HCEC 1CT (cell line): ENCODE measurements around the gene ANKDD1B.
"Not testable (repeated sequence)": the region's sequence is repeated elsewhere in the genome, so short reads cannot be mapped to it uniquely, and the experiment has no call there.

Experiments used
- DNase-seq: peaks from one replicate; pipeline ENCODE4 v3.0.0-alpha.2; 2017

ANKDD1B gene

DNA sequence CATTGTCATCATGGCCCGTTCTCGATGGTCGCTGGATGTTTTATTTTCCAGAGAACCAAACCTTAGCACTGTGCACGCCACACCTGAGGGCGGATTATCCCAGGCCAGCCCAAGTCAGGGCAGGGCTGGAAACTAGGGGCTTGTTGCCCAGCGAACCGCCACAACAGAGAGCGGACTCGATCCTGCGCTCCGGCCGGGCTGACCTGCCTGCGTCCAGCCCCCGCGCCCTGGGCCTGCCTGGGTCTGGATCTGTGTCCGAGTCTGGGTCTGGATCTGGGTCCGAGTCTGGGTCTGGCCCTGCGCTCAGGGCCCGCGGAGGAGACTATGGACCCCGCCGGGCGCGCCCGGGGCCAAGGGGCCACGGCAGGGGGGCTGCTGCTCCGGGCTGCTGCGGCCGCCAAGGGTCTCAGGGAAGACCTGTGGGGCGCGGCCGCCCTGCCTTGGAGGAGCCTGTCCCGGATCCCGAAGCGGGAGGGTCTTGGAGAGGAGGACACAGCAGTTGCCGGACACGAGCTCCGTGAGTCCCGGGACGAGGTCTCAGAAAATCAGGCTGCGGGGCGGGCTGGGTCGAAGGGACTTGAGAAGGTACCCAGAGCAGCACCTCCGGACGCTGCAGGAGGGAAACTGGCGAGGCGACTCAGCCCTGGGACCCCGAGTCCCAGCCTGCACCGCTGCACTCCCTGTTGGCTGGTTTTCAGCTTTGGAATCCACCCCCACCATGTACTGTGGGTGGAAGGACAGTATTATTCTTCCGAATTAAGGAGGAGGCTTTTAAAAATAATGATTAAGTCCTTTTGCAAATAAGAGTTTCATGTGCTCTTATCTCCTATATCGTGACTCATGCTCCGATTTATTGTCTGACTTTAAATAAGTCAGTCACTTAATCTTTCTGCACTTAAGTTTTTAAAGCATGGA is at the start of gene ANKDD1B:
Gene ANKDD1B, plus strand, starts transcription at position 143 of the 915 bp plus-strand sequence. Its CDS starts 182 bp downstream, at position 325.
- DNase-seq = peak; percentile 13

DNA sequence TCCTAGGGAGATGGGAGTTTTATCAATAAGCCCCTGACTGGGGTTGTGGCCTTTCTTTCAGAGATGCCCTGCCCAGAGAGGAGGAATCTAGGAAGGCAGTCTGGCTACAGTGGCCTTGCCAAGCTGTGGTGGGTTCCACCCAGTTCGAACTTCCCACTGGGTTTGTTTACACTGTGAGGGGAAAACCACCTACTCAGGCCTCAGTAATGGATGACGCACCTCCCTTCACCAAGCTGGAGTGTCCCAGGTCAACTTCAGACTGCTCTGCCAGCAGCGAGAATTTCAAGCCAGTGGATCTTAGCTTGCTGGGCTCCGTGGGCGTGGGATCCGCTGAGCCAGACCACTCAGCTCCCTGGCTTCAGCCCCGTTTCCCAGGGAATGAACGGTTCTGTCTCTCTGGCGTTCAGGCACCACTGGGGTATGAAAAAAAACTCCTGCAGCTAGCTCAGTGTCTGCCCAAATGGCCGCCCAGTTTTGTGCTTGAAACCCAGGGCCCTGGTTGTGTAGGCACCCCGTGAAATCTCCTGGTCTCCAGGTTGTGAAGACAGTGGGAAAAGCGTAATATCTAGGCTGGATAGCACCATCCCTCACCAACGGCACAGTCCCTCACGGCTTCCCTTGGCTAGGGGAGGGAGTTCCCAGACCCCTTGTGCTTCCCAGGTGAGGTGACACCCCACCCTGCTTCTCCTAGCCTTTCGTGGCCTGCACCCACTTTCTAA is 45.1 kb upstream of the ANKDD1B start:
- DNase-seq = not testable (repeated sequence)

DNA sequence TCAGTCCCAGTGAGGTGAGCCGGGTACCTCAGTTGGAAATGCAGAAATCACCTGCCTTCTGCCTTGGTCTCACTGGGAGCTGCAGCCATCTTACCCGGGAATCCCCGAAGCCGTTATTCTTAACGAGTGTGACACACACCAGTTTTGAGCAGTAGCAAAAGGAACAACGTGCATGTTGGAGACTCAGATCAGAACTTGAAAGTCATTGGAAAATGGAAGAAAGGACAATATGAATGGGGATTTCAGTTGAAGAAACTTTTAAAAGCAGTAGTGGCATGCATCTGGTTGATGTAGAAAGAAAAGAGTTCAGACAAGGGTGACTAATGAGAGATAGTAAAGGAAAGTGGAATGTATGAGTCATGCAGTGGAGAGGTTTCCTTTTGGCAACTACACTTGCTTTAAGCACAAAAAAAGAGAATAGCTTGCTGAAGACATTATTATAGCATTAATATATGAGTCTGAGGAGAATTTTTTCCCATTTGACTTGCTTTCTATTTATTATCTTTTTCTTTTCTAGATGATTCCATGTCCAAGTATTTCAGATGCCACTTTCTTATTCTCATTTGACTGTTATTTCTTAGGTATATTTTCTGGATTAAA is 44.4 kb upstream of the ANKDD1B start:
- peak; percentile 91 for DNase-seq

DNA sequence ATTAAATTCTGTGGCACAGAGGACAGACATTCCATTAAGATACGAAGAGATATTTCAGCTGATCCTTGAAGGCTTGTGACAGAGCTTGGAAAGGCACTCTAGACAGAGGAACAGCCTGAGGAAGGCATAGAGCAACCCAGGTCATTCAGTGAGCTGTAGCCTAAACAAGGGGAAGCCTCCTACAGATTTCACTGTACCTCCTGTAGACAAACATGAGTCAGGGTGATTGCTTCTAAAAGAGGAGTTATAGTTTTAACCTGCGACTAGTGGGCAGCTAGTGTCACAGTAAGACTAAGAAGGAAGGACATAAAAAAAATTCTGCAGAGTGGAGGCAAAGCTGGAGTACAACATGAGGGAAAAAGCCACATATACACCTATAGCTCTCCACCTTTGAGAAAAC is 43.5 kb upstream of the ANKDD1B start:
- peak; percentile 47 for DNase-seq

DNA sequence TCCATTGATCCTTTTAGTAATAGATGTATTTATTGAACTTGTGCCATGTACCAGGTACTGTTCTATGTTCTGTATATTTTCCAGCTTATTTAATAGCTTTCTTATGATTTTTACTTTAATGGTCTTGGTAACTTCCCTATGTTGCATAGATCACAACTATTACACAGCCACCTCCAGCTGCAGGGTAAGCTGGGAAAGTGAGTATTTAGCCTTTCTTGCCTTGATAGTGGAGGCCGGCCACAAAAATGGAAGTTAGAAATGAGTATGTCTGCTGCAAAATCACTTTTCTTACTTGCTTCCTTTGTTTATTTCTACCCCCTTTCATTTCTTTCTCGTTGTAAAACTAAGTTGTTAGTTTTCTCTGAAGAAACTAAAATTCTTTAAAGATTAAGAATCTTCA is 43.1 kb upstream of the ANKDD1B start:
- no peak for DNase-seq

DNA sequence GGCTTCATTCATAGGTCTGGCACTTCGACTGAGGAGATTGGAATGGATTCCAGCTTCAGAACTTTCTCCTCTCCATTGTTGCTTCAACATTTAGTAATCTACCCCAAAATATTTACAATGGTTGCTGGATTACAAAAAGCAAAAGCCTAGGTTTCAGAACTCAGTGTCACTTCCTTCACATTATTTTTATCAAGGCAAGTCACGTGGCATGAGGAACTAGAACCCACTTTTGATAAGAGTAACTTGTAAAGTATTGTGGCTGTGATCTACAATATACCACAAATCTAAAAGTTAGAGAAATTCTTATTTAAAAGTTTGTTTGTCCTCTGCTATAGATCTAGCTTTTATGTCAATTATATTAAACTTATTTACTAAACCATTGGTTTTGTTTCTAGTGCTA is 39.7 kb upstream of the ANKDD1B start:
- no peak for DNase-seq

DNA sequence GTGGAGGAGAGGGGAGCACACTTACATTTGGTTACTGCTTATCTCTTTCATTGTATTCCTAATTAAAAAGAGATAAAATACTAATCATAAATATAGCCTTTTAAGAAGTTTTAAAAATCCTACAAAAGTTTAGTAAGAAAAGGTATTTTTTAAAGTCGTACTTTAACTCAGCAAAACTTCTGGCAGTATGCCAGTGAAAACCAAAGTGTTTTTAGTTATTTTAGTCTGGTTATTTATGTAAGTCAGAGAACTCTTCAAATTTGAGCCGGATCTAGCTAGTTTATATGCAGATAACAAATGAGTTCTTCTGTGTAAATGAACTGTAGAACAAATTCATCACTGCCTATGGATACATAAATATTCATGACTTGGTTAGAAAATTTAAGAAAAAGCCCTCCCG is 36.5 kb upstream of the ANKDD1B start:
- no peak for DNase-seq

DNA sequence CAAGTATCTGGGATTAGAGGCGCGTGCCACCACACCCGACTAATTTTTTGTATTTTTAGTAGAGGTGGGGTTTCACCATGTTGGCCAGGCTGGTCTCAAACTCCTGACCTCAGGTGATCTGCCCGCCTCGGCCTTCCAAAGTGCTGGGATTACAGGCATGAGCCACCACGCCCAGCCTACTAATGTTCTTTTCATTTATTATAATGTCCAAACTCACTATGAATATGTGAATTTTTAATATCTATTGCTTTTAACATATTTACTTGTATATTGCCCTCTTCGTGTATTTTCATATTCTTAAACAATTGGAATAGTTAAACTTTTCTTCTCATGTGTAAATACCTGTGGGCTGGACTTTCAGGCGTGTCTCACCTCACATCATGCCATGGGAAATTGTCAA is 33.0 kb upstream of the ANKDD1B start:
- DNase-seq = not testable (repeated sequence)

DNA sequence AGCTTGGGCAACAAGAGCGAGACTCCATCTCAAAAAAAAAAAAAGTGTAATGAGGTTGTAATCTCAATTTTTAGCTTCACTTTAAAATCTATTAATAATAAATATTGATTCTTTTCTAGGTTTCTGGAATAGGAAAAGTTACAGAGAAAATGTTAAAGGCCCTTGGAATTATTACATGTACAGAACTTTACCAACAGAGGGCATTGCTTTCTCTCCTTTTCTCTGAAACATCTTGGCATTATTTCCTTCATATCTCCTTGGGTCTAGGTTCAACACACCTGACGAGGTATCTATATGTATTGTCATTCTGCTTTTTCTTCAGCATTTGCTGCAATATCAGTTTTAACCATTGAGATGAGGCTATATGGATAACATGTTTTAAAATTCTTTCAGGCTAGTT is 26.6 kb upstream of the ANKDD1B start:
- no peak for DNase-seq

DNA sequence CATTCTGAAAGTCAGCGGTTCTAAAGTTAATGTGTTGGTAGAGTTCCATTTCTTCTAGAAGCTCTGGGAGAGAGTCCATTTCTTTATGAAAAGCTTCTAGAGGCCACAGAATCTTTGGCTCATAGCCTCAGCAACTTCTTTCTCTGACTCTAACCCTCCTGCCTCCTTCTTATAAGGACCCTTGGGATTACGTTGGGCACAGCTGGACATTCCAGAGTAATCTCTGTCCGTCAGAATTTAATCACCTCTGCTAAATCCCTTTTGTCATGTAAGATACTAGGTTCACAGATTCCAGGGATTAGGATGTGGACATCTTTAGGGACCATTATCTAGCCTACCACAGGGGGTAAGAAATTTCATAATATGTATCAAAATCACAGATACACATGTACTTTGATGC is 22.6 kb upstream of the ANKDD1B start:
- DNase-seq = no peak

DNA sequence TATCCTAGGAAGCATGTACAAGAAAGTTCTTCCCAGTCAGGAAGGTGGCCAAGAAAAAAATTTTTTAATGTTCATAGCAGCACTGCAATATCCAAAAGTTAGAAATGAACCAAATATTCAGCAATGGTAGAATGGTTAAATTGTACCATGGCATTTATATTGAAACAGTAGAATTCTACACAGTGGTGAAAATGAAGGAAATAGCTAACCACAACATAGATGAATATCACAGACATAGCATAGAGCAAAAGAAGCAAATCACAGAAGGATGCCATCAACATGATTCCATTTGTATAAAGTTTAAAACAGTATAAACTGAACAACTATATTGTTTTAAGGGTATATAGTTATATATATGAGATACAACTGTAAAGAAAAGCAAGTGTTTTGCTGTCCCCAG is 10.7 kb upstream of the ANKDD1B start:
- DNase-seq = no peak

DNA sequence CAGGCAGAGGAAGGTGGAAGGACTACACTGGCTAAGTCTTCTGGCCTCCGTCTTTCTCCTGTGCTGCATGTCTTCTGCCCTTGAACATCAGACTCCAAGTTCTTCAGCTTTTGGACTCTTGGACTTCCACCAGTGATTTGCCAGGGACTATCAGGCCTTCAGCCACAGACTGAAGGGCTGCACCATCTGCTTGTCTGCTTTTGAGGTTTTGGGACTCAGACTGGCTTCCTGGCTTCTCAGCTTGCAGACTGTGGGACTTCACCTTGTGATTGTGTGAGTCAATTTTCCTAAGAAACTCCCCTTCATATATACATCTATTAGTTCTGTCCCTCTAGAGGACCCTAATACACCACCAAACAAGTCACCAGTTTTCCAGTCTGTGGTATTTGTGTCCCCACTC is 9.7 kb upstream of the ANKDD1B start:
- DNase-seq = peak; percentile 20

DNA sequence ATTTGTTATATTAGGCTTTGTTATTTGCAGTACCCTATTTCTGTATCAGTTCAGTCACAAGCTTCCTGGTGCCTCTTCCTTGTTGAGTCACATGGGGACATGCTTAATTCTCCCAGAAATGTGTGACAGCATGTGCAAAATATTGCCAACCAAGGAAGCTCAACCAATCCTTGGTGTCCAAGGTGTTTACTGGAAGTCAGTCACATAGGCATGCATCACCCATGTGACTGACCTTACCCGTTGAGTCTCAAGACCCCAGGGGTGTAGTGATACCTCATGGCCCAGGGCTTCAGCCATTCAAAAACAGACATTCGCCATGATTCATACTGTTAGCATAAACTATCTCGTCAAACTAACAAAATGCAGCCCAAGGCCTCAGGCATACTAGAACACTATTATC is 9.3 kb upstream of the ANKDD1B start:
- peak; percentile 73 for DNase-seq

DNA sequence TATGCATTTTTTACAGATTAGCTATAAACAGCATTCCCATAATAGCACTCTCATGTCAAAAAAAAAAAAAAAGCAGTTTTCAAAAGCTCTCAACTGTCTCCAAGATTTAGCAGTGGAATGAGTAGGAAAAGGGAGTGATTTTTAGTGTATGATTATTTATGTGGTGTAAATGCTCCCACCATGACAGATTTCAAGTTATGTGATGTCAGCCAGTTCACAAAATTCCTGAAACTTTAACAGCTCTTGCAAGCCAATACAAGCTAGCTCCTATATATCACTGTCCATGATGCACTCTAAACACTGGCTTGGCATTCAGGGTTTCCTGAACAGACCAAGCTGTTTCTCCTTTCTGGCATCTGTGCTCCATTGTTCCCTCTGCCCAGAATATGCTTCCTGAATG is 7.9 kb upstream of the ANKDD1B start:
- DNase-seq = no peak

DNA sequence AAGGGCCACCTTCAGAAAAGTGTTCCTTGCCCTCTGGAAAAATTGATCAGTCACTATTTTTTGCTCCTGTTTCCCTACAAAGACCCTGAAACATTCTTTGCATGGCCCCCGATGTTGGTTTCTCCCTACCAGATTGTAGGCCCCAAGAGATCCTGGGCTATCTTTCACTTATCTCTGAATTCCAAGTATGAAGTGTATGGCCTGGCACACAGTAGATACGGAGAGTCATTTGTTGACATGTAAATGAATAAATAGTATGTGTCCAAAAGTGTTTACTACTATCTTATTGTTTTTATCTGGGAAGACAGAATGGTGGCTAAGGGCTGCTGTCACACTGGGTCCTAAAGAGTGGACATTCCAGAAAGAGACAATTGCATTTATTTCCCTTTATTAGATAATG is 7.4 kb upstream of the ANKDD1B start:
- no peak for DNase-seq

DNA sequence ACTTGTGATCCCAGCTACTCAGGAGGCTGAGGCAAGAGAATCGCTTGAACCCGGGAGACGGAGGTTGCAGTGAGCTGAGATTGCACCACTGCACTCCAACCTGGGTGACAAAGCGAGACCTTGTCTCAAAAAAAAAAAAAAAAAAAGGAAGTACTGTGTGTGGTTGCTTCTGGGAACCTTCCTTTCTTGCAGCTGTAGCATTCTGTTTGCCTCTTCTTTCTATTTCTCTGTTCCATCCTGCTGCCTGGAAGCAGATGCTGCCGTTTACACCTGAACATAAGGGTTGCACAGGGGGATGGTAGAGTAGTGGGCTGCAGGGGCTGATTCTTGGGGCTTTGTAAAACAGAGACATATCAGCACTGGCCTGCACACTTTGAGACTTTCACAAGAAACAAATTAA is 3.9 kb upstream of the ANKDD1B start:
- not testable (repeated sequence) for DNase-seq

DNA sequence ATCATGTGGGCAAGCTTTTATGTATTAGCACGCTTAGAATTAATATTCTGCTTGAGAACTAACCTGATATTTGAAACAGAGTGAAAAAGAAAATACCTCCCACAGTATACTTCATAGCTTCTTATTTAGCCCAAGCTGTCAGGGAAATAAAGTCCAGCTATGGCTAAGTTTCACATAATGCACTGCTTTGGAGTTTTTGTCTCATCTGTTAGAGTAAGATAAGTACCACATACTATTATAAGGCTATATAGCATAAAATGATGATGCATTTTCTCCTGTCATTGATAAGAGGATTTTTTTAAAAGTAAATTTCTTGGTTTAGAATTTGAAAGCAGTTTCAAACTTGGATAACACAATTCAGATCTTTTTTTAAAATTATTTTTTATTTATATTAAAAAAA is 2.4 kb upstream of the ANKDD1B start:
- DNase-seq = no peak

DNA sequence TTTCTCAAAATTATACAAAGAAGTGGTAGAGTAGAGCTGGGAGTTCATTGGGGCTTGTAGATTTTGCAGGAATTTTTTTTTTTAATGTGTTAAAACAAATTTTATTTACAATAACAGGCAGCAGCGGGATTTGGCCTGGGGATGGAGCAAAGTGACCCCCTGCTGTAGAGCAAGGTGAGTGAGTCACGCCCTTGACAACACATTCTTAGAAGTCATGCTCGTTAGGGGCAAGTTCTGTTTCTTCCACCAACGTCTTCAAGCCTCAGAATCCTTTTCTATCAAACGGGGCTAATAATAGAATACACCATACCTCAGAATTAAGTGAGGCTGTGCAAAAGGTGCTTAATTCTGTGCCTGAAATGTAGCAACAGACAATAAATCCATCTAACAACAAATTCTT is 1.1 kb upstream of the ANKDD1B start:
- DNase-seq = no peak

DNA sequence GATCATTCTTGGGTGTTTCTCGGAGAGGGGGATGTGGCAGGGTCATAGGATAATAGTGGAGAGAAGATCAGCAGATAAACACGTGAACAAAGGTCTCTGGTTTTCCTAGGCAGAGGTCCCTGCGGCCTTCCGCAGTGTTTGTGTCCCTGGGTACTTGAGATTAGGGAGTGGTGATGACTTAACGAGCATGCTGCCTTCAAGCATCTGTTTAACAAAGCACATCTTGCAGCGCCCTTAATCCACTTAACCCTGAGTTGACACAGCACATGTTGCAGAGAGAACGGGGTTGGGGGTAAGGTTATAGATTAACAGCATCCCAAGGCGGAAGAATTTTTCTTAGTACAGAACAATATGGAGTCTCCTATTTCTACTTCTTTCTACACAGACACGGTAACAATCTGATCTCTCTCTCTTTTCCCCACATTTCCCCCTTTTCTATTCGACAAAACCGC is 368 bp upstream of the ANKDD1B start:
- not testable (repeated sequence) for DNase-seq

DNA sequence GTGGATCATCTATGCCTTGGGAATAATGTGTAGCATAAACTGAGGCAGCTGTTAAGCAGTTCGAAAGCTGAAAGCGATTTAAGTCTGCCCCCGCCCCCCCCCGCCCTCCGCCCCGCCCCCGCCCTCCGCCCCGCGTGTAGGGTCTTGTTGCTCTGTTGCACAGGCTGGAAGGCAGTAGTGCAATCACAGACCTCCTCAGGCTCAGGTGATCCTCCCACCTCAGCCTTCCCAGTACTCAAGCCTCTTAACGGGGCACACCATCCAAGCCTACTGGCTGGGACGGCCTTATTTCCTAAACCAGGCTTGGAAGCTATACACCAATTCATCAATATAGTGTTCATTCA is 945 bp downstream of the ANKDD1B start:
- DNase-seq = no peak

DNA sequence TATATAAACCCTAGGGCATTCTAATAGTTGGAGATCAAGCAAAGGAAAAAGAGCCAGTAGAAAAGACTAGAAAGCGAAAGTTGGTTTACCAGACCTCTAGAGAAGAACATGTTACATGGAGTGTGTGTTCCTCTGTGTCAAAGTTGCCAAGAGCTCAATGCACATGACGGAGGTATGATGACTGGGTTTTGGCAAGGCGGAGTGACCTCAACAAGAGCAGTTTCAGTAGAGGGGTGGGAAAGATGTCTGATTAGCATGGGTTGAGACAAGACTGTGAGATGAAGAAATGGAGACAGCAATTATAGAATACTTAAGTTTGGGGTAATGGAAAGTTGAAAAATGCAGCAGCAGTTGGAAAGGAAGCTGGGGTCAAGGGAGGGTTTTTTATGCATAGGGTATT is 1.6 kb downstream of the ANKDD1B start:
- no peak for DNase-seq

DNA sequence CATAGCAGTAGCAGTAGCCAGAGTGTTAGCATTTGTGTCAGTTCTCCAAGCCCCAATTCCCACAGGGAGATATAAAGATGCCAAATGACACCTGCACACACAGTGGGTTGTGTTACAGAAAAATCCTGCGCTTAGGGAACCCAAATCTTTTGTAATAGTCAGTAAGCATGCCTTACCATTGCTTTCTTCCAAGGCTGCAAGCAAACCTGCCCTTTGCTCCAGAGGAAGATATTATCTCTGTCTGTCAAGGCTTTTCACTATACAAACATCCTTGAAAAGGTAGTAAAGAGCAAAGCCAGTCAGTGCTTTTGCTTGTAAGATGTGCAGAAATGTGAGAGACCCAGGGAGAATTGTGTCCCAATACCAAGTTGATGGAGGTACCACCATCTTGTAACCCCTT is 2.9 kb downstream of the ANKDD1B start:
- no peak for DNase-seq

DNA sequence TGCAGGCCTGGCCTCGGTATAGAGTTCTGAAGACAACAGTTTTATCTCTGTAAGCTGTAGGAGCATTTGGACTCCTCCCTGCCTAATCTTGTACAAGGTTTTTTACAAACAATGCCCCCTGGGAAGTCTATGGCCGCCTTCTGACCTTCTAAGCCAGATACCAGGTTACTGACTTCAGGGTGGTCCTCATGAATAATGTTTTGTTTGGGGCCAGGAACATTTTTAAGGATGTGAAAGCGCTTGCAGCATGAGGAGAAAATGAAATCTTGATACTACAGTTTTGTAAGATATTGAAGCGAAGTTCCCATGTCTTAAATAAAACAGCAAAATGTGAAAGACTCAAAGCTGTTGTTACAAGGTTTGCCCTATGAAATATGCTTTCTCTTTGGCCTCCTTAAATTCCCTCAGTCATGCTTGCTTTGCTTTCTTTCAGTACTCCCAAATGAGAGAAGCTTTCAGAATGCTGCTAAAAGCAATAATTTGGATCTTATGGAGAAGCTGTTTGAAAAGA is 5.2 kb downstream of the ANKDD1B start:
- no peak for DNase-seq
